Measurements from ENCODE around the gene CSNK1A1L. TPM values are rescaled to one million over a fixed set of nuclear protein-coding genes. Genes with fewer than 3 reads are reported as not detected.

CSNK1A1L gene
- total RNA-seq = not detected in 2 replicates

GRCh38 chr13:37105251-37105714 is at the start of gene CSNK1A1L:
Gene CSNK1A1L, minus strand, starts transcription at chr13:37105664. Its CDS starts 408 bp downstream, at chr13:37105256.
- no peak for DNase-seq

- no peak for DNase-seq
Measured at GRCh38 chr13:37149380-37149779, 43.9 kb upstream of the CSNK1A1L start.

- DNase-seq = no peak
Measured at GRCh38 chr13:37148501-37148900, 43.0 kb upstream of the CSNK1A1L start.

GRCh38 chr13:37144661-37145060 is 39.2 kb upstream of the CSNK1A1L start:
- no peak for DNase-seq

- peak; percentile 75 for DNase-seq
Measured at GRCh38 chr13:37143911-37144310, 38.4 kb upstream of the CSNK1A1L start.

- DNase-seq = no peak
Measured at GRCh38 chr13:37142877-37143276, 37.4 kb upstream of the CSNK1A1L start.

- no peak for DNase-seq
Measured at GRCh38 chr13:37141011-37141410, 35.5 kb upstream of the CSNK1A1L start.

- DNase-seq = no peak
Measured at GRCh38 chr13:37139356-37139755, 33.9 kb upstream of the CSNK1A1L start.

GRCh38 chr13:37138926-37139325 is 33.5 kb upstream of the CSNK1A1L start:
- DNase-seq = no peak

GRCh38 chr13:37138169-37138568 is 32.7 kb upstream of the CSNK1A1L start:
- DNase-seq = no peak

GRCh38 chr13:37136633-37137032 is 31.2 kb upstream of the CSNK1A1L start:
- no peak for DNase-seq

GRCh38 chr13:37136187-37136586 is 30.7 kb upstream of the CSNK1A1L start:
- DNase-seq = no peak

- peak; percentile 71 for DNase-seq
Measured at GRCh38 chr13:37134411-37135041, 29.1 kb upstream of the CSNK1A1L start.

- DNase-seq = no peak
Measured at GRCh38 chr13:37132211-37132610, 26.7 kb upstream of the CSNK1A1L start.

GRCh38 chr13:37131092-37131491 is 25.6 kb upstream of the CSNK1A1L start:
- DNase-seq = no peak

- DNase-seq = no peak
Measured at GRCh38 chr13:37129866-37130265, 24.4 kb upstream of the CSNK1A1L start.

GRCh38 chr13:37127691-37128241 is 22.3 kb upstream of the CSNK1A1L start:
- peak; percentile 95 for DNase-seq

GRCh38 chr13:37123337-37123736 is 17.9 kb upstream of the CSNK1A1L start:
- DNase-seq = no peak

- DNase-seq = no peak
Measured at GRCh38 chr13:37118016-37118415, 12.6 kb upstream of the CSNK1A1L start.

- no peak for DNase-seq
Measured at GRCh38 chr13:37114250-37114649, 8.8 kb upstream of the CSNK1A1L start.

GRCh38 chr13:37113534-37113933 is 8.1 kb upstream of the CSNK1A1L start:
- no peak for DNase-seq

- DNase-seq = peak; percentile 73
Measured at GRCh38 chr13:37109051-37109678, 3.7 kb upstream of the CSNK1A1L start.

GRCh38 chr13:37107868-37108267 is 2.4 kb upstream of the CSNK1A1L start:
- no peak for DNase-seq

GRCh38 chr13:37107456-37107855 is 2.0 kb upstream of the CSNK1A1L start:
- no peak for DNase-seq
